Inflammatory macrophage treated with lipopolysaccharide for 1 hour (primary cell): ENCODE measurements around the gene PSMC5.
"Not testable (repeated sequence)": the region's sequence is repeated elsewhere in the genome, so short reads cannot be mapped to it uniquely, and the experiment has no call there.

ENCODE experiments used
- DNase-seq, 2 donors: peaks; one replicate each; pipeline ENCODE4 v3.0.0-alpha.2; 2020 to 2022

The PSMC5 gene

GRCh38 chr17:63841350-63842172, 14.3 kb downstream of the PSMC5 start:
- DNase-seq, result peak; percentile 64 to 70

- peak in 1 of 2 donors; percentile 2 for DNase-seq
Observed at GRCh38 chr17:63842173-63842539, 14.9 kb downstream of the PSMC5 start.

GRCh38 chr17:63842540-63843386, 15.5 kb downstream of the PSMC5 start, which contains the start of gene SMARCD2:
Gene SMARCD2 (minus strand): TSS chr17:63842685. CDS start chr17:63842674, 11 bp downstream.
- DNase-seq, result peak; percentile 98 to 99

GRCh38 chr17:63843387-63843888, 16.2 kb downstream of the PSMC5 start:
- peak; percentile 51 to 62 for DNase-seq

GRCh38 chr17:63843910-63844677, 16.9 kb downstream of the PSMC5 start:
- no peak for DNase-seq

- DNase-seq, result no peak
Observed at GRCh38 chr17:63845509-63845908, 18.3 kb downstream of the PSMC5 start.

- no peak for DNase-seq
Observed at GRCh38 chr17:63847525-63848249, 20.5 kb downstream of the PSMC5 start.

GRCh38 chr17:63848834-63849689, 21.8 kb downstream of the PSMC5 start:
- peak; percentile 94 to 98 for DNase-seq

GRCh38 chr17:63850401-63850800, 23.2 kb downstream of the PSMC5 start:
- DNase-seq, result no peak

- no peak for DNase-seq
Observed at GRCh38 chr17:63853260-63853659, 26.0 kb downstream of the PSMC5 start.

GRCh38 chr17:63854709-63855108, 27.5 kb downstream of the PSMC5 start:
- no peak for DNase-seq

GRCh38 chr17:63855185-63855584, 28.0 kb downstream of the PSMC5 start:
- DNase-seq, result no peak

GRCh38 chr17:63856425-63856824, 29.2 kb downstream of the PSMC5 start:
- not testable (repeated sequence) for DNase-seq

GRCh38 chr17:63859257-63859656, 32.0 kb downstream of the PSMC5 start:
- DNase-seq, result no peak

GRCh38 chr17:63866625-63867024, 39.4 kb downstream of the PSMC5 start:
- not testable (repeated sequence) for DNase-seq

GRCh38 chr17:63869491-63870291, 42.5 kb downstream of the PSMC5 start:
- not testable (repeated sequence) for DNase-seq

- not testable (repeated sequence) for DNase-seq
Observed at GRCh38 chr17:63870292-63870665, 43.0 kb downstream of the PSMC5 start.

GRCh38 chr17:63871646-63872365, 44.6 kb downstream of the PSMC5 start:
- not testable (repeated sequence) for DNase-seq

GRCh38 chr17:63873577-63873976, 46.3 kb downstream of the PSMC5 start, which contains the start of gene CSH2:
Gene CSH2 (minus strand): TSS chr17:63873677. CDS start chr17:63873614, 63 bp downstream.
- DNase-seq, result not testable (repeated sequence)
